Retinal pigment epithelial cell (primary cell): Measurements from ENCODE around the gene PCDHGA12.

Source experiments
- DNase-seq: peaks from one replicate; pipeline ENCODE4 v3.0.0-alpha.2; 2010; ENCODE audit warnings: low read depth
- H3K4me3 ChIP-seq: 2 replicates; pipeline ENCODE4 v1.5.1; 2011; ENCODE audit warnings: mild to moderate bottlenecking, low read length, control low read depth, moderate library complexity
- CTCF ChIP-seq: conservative IDR thresholded peaks from 2 replicates; pipeline ENCODE4 v1.5.1; 2011; ENCODE audit warnings: low read depth, low read length, control low read depth, inconsistent platforms

The PCDHGA12 gene

GRCh38 chr5:141439411-141440141, 9.3 kb downstream of the PCDHGA12 start:
- no peak overlapping the region for H3K4me3 ChIP-seq
- no peak for DNase-seq
- no peak for TF ChIP-seq CTCF

- no peak overlapping the region for H3K4me3 ChIP-seq
- no peak for TF ChIP-seq CTCF
- no peak for DNase-seq
These were observed 10.0 kb downstream of the PCDHGA12 start for GRCh38 chr5:141440341-141440740.

- no peak for DNase-seq
- no peak for TF ChIP-seq CTCF
- no peak overlapping the region for H3K4me3 ChIP-seq
These were observed 11.4 kb downstream of the PCDHGA12 start for GRCh38 chr5:141441571-141442170.

- TF ChIP-seq CTCF: no peak
- DNase-seq: no peak
- no peak overlapping the region for H3K4me3 ChIP-seq
These were observed 35.0 kb downstream of the PCDHGA12 start for GRCh38 chr5:141465351-141465750.

- peak within 1 kb of the TSS; percentile 74 for H3K4me3 ChIP-seq
- peak; percentile 90 for DNase-seq
- no peak for TF ChIP-seq CTCF
These were observed 45.4 kb downstream of the PCDHGA12 start, which contains the start of gene PCDHGC3 for GRCh38 chr5:141475625-141476131. Gene PCDHGC3 (plus strand): TSS chr5:141475966. CDS start chr5:141476117, 151 bp downstream.

- no peak for TF ChIP-seq CTCF
- DNase-seq: peak; percentile 34
- H3K4me3 ChIP-seq: peak overlapping the region; percentile 74
These were observed 46.0 kb downstream of the PCDHGA12 start for GRCh38 chr5:141476132-141476911.
